Mucosa of gallbladder (tissue), 1 donor: ENCODE measurements around the gene ZFP37. TPM values are rescaled to one million over a fixed set of nuclear protein-coding genes. Genes with fewer than 3 reads are reported as not detected.

Source experiments
- total RNA-seq: library from RNA; stranded (reverse); gene quantifications from one replicate; pipeline ENCODE4 v1.2.1, GENCODE V29; 2021
- donor health status: DM: no; HTN: no; CAD: no.

Gene ZFP37
- total RNA-seq, 1 donor from 2014 or later: 2.8 TPM

Other genes with a start within 250 kb of the ZFP37 start
- 0.14 TPM for gene SLC46A2, start 165.8 kb downstream of the ZFP37 start, total RNA-seq
- 4.5 TPM for gene ZNF883, start 44.5 kb downstream of the ZFP37 start, total RNA-seq
- 7.5 TPM for gene SLC31A2, start 94.3 kb upstream of the ZFP37 start, total RNA-seq
- gene FKBP15, start 164.6 kb upstream of the ZFP37 start, total RNA-seq: 28.9 TPM
- 26.1 TPM for gene SLC31A1, start 164.8 kb upstream of the ZFP37 start, total RNA-seq
- 29.0 TPM for gene CDC26, start 218.8 kb upstream of the ZFP37 start, total RNA-seq
- 20.1 TPM for gene PRPF4, start 218.9 kb upstream of the ZFP37 start, total RNA-seq
- gene RNF183, start 246.7 kb upstream of the ZFP37 start, total RNA-seq: 5.3 TPM